ENCODE data around the gene FAM234B.
A peak's percentile ranks its signal among the peaks of the same experiment; 100 is the strongest.

FAM234B gene

GRCh38 chr12:13100605-13100881, 56.4 kb downstream of the FAM234B start:
- Histone ChIP-seq H3K4me1 (ENCODE audit: insufficient read depth, low read length) (peaks cover 37% of the 10 kb centered on the region), H3K9me3 (ENCODE audit: control insufficient read depth, insufficient read depth, low read length) (no peaks in the 10 kb centered on the region), H3K9ac (ENCODE audit: low read depth, low read length) (peak overlapping the region; percentile 59), H3K36me3 (ENCODE audit: insufficient read depth, low read length) (no peaks in the 10 kb centered on the region)

- H3K4me1 ChIP-seq (ENCODE audit: insufficient read depth, low read length), result peaks cover 36% of the 10 kb centered on the region
- no peaks in the 10 kb centered on the region for H3K36me3 ChIP-seq (ENCODE audit: insufficient read depth, low read length)
- peak overlapping the region; percentile 89 for H3K9ac ChIP-seq (ENCODE audit: low read depth, low read length)
- no peaks in the 10 kb centered on the region for H3K9me3 ChIP-seq (ENCODE audit: control insufficient read depth, insufficient read depth, low read length)
Observed at GRCh38 chr12:13100882-13101769, 56.9 kb downstream of the FAM234B start.

GRCh38 chr12:13101821-13102375, 57.7 kb downstream of the FAM234B start:
- H3K9ac ChIP-seq (ENCODE audit: low read depth, low read length), result peak overlapping the region; percentile 89
- H3K4me1 ChIP-seq (ENCODE audit: insufficient read depth, low read length), result peaks cover 36% of the 10 kb centered on the region
- H3K9me3 ChIP-seq (ENCODE audit: control insufficient read depth, insufficient read depth, low read length), result no peaks in the 10 kb centered on the region
- no peaks in the 10 kb centered on the region for H3K36me3 ChIP-seq (ENCODE audit: insufficient read depth, low read length)

- H3K9ac ChIP-seq (ENCODE audit: low read depth, low read length), result no peak overlapping the region
- H3K36me3 ChIP-seq (ENCODE audit: insufficient read depth, low read length), result no peaks in the 10 kb centered on the region
- H3K4me1 ChIP-seq (ENCODE audit: insufficient read depth, low read length), result peaks cover 33% of the 10 kb centered on the region
- no peaks in the 10 kb centered on the region for H3K9me3 ChIP-seq (ENCODE audit: control insufficient read depth, insufficient read depth, low read length)
Observed at GRCh38 chr12:13102461-13103195, 58.4 kb downstream of the FAM234B start.

GRCh38 chr12:13103391-13104033, 59.3 kb downstream of the FAM234B start, which contains the start of gene GSG1:
GSG1 (minus strand) TSS chr12:13103667; CDS start chr12:13103512, 155 bp downstream.
- no peaks in the 10 kb centered on the region for H3K9me3 ChIP-seq (ENCODE audit: control insufficient read depth, insufficient read depth, low read length)
- H3K9ac ChIP-seq (ENCODE audit: low read depth, low read length), result no peak within 1 kb of the TSS
- no peaks in the 10 kb centered on the region for H3K36me3 ChIP-seq (ENCODE audit: insufficient read depth, low read length)
- H3K4me1 ChIP-seq (ENCODE audit: insufficient read depth, low read length), result peaks cover 28% of the 10 kb centered on the region

GRCh38 chr12:13104409-13104808, 60.2 kb downstream of the FAM234B start:
- Histone ChIP-seq H3K9ac (ENCODE audit: low read depth, low read length) (no peak overlapping the region), H3K36me3 (ENCODE audit: insufficient read depth, low read length) (no peaks in the 10 kb centered on the region), H3K4me1 (ENCODE audit: insufficient read depth, low read length) (peaks cover 21% of the 10 kb centered on the region), H3K9me3 (ENCODE audit: control insufficient read depth, insufficient read depth, low read length) (no peaks in the 10 kb centered on the region)

GRCh38 chr12:13105781-13106180, 61.6 kb downstream of the FAM234B start:
- Histone ChIP-seq H3K9me3 (ENCODE audit: control insufficient read depth, insufficient read depth, low read length) (no peaks in the 10 kb centered on the region), H3K36me3 (ENCODE audit: insufficient read depth, low read length) (no peaks in the 10 kb centered on the region), H3K4me1 (ENCODE audit: insufficient read depth, low read length) (peaks cover 10% of the 10 kb centered on the region), H3K9ac (ENCODE audit: low read depth, low read length) (no peak overlapping the region)

- peaks cover 10% of the 10 kb centered on the region for H3K4me1 ChIP-seq (ENCODE audit: insufficient read depth, low read length)
- H3K9ac ChIP-seq (ENCODE audit: low read depth, low read length), result no peak overlapping the region
- no peaks in the 10 kb centered on the region for H3K9me3 ChIP-seq (ENCODE audit: control insufficient read depth, insufficient read depth, low read length)
- H3K36me3 ChIP-seq (ENCODE audit: insufficient read depth, low read length), result no peaks in the 10 kb centered on the region
Observed at GRCh38 chr12:13106666-13107065, 62.5 kb downstream of the FAM234B start.

GRCh38 chr12:13112968-13113367, 68.8 kb downstream of the FAM234B start:
- Histone ChIP-seq H3K9ac (ENCODE audit: low read depth, low read length) (no peak overlapping the region), H3K9me3 (ENCODE audit: control insufficient read depth, insufficient read depth, low read length) (0 out of 2 replicates have a peak, but pooled peaks cover 4% of the 10 kb centered on the region), H3K36me3 (ENCODE audit: insufficient read depth, low read length) (no peaks in the 10 kb centered on the region), H3K4me1 (ENCODE audit: insufficient read depth, low read length) (peaks cover 20% of the 10 kb centered on the region)

GRCh38 chr12:13114251-13115052, 70.3 kb downstream of the FAM234B start:
- H3K9ac ChIP-seq (ENCODE audit: low read depth, low read length), result no peak overlapping the region
- 0 out of 2 replicates have a peak, but pooled peaks cover 4% of the 10 kb centered on the region for H3K9me3 ChIP-seq (ENCODE audit: control insufficient read depth, insufficient read depth, low read length)
- H3K36me3 ChIP-seq (ENCODE audit: insufficient read depth, low read length), result no peaks in the 10 kb centered on the region
- peaks cover 20% of the 10 kb centered on the region for H3K4me1 ChIP-seq (ENCODE audit: insufficient read depth, low read length)

- Histone ChIP-seq H3K9me3 (ENCODE audit: control insufficient read depth, insufficient read depth, low read length) (0 out of 2 replicates have a peak, but pooled peaks cover 4% of the 10 kb centered on the region), H3K9ac (ENCODE audit: low read depth, low read length) (no peak overlapping the region), H3K4me1 (ENCODE audit: insufficient read depth, low read length) (peaks cover 20% of the 10 kb centered on the region), H3K36me3 (ENCODE audit: insufficient read depth, low read length) (no peaks in the 10 kb centered on the region)
Observed at GRCh38 chr12:13116259-13116658, 72.1 kb downstream of the FAM234B start.

- Histone ChIP-seq H3K36me3 (ENCODE audit: insufficient read depth, low read length) (no peaks in the 10 kb centered on the region), H3K4me1 (ENCODE audit: insufficient read depth, low read length) (peaks cover 20% of the 10 kb centered on the region), H3K9me3 (ENCODE audit: control insufficient read depth, insufficient read depth, low read length) (0 out of 2 replicates have a peak, but pooled peaks cover 1% of the 10 kb centered on the region), H3K9ac (ENCODE audit: low read depth, low read length) (no peak overlapping the region)
Observed at GRCh38 chr12:13117029-13117428, 72.8 kb downstream of the FAM234B start.

- no peaks in the 10 kb centered on the region for H3K36me3 ChIP-seq (ENCODE audit: insufficient read depth, low read length)
- no peaks in the 10 kb centered on the region for H3K9me3 ChIP-seq (ENCODE audit: control insufficient read depth, insufficient read depth, low read length)
- H3K9ac ChIP-seq (ENCODE audit: low read depth, low read length), result no peak overlapping the region
- peaks cover 20% of the 10 kb centered on the region for H3K4me1 ChIP-seq (ENCODE audit: insufficient read depth, low read length)
Observed at GRCh38 chr12:13119826-13120225, 75.6 kb downstream of the FAM234B start.

All from ES-I3 (cell line).